DND-41 (cell line): ENCODE data around the gene RENBP.

ENCODE experiments used
- EZH2 ChIP-seq: IDR thresholded peaks from 3 replicates; pipeline ENCODE4 v1.6.1; 2012; ENCODE audit warnings: borderline replicate concordance, low read depth, mild to moderate bottlenecking, moderate library complexity, low read length, inconsistent platforms; ENCODE audit not compliant: severe bottlenecking
- TF ChIP-seq, protein P1 (sequence below): IDR thresholded peaks from 2 replicates; pipeline ENCODE4 v1.5.1; 2012; ENCODE audit warnings: borderline replicate concordance, low read length, moderate library complexity, mild to moderate bottlenecking; ENCODE audit not compliant: poor library complexity, severe bottlenecking; ENCODE audit errors: extremely low read depth

DNA sequence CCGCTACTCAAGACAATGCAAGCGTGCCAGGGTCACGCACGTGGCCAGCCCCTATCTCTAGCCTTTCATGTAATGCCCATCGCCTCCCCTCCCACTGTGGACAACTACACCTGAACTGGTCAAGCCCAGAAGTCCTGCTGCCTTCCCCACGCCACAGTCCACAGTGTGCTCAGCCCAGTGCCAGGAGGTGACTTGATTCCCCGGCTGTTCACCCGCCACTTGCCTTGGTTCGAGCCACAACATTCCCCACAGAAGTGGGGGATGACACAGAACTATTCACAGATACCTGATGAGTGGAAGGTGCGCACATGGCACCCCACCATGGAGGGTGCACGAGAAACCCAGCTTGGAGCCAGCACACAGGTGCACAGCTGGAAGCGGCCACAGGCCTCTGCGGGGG lies 25.2 kb downstream of the RENBP start:
- TF ChIP-seq, protein P1, sequence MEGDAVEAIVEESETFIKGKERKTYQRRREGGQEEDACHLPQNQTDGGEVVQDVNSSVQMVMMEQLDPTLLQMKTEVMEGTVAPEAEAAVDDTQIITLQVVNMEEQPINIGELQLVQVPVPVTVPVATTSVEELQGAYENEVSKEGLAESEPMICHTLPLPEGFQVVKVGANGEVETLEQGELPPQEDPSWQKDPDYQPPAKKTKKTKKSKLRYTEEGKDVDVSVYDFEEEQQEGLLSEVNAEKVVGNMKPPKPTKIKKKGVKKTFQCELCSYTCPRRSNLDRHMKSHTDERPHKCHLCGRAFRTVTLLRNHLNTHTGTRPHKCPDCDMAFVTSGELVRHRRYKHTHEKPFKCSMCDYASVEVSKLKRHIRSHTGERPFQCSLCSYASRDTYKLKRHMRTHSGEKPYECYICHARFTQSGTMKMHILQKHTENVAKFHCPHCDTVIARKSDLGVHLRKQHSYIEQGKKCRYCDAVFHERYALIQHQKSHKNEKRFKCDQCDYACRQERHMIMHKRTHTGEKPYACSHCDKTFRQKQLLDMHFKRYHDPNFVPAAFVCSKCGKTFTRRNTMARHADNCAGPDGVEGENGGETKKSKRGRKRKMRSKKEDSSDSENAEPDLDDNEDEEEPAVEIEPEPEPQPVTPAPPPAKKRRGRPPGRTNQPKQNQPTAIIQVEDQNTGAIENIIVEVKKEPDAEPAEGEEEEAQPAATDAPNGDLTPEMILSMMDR: no peak
- TF ChIP-seq EZH2: no peak
